ENCODE measurements around the gene IL12A. TPM values are rescaled to one million over a fixed set of nuclear protein-coding genes. Genes with fewer than 3 reads are reported as not detected.

IL12A gene
- total RNA-seq, 2 donors from 2014 or later = not detected

DNA sequence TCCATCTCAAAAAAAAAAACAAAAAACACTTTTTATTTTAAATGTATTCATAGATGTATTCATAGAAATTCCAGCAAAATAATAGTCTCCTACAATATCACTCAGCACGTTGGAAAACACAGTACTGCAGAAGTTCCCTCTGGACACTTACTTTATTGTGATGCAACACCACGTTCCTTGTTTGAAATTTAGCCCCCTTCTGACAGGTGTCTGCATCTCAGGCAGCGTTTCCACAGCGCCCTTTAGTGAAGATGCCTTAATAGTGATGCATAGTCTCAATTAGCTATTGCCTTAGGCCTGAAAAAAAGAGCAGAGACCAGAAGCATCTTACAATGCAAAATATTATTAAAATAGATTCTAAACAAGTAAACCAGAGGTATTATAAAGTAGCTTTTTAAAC lies 20.3 kb downstream of the IL12A start:
- no peaks in the 10 kb centered on the region for H3K36me3 Mint-ChIP-seq
- ATAC-seq = no peak
- H3K9me3 Mint-ChIP-seq = no peaks in the 10 kb centered on the region
- no peak for DNase-seq (ENCODE audit: low spot score in 2 of 2)
- H3K27ac Mint-ChIP-seq = no peak overlapping the region

DNA sequence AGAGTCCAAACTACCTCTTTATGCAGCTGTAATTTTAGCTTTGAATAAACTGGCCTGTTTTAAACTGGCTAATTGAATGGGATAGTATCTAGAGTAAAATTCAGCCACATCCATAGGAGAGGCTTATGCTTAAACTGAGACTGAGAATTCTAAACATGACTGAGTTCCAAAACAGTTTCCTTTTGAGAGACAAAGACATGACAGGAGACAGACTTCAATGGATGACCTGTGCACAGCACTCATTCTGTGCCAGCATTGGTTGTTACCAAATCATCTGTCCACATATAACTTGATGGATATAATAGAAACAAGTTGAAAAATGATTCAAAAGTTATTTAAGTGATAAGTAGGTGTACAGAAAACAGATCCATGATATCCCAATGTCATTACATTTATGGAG lies 20.9 kb downstream of the IL12A start:
- H3K36me3 Mint-ChIP-seq = no peaks in the 10 kb centered on the region
- no peak for ATAC-seq
- no peak for DNase-seq (ENCODE audit: low spot score in 2 of 2)
- H3K27ac Mint-ChIP-seq = no peak overlapping the region
- H3K9me3 Mint-ChIP-seq = no peaks in the 10 kb centered on the region

GRCh38 chr3:160010578-160010977 lies 21.9 kb downstream of the IL12A start:
- Mint-ChIP-seq H3K27ac (no peak overlapping the region), H3K9me3 (no peaks in the 10 kb centered on the region), H3K36me3 (no peaks in the 10 kb centered on the region)
- DNase-seq (ENCODE audit: low spot score in 2 of 2) (no peak), ATAC-seq (peak in 1 of 2 donors; percentile 48)

DNA sequence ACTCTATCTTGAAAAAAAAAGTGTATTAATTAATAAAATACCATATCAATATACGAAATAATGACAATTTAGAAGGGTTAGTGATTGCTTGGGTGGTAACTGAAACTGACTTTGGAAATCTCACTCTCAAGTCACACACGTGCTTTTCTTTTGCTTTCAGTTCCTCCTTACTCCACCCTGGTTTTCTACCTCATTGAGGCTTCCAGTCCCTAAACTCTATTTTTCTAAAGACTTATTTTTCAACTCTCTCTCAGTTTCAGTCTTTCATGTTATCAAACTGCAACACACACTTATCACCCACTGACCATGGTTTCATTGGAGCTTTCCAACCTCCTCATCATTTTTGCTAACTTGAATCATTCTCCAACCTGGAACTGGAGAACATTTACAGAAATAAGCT lies 23.5 kb downstream of the IL12A start:
- H3K36me3 Mint-ChIP-seq = no peaks in the 10 kb centered on the region
- ATAC-seq = peak in 1 of 2 donors; percentile 66
- DNase-seq (ENCODE audit: low spot score in 2 of 2) = no peak
- H3K27ac Mint-ChIP-seq = no peak overlapping the region
- no peaks in the 10 kb centered on the region for H3K9me3 Mint-ChIP-seq

GRCh38 chr3:160016972-160017371 lies 28.3 kb downstream of the IL12A start:
- no peak for ATAC-seq
- no peak for DNase-seq (ENCODE audit: low spot score in 2 of 2)
- H3K36me3 Mint-ChIP-seq = no peaks in the 10 kb centered on the region
- no peak overlapping the region for H3K27ac Mint-ChIP-seq
- H3K9me3 Mint-ChIP-seq = no peaks in the 10 kb centered on the region

- DNase-seq (ENCODE audit: low spot score in 2 of 2) = no peak
- Mint-ChIP-seq H3K36me3 (no peaks in the 10 kb centered on the region), H3K27ac (no peak overlapping the region), H3K9me3 (no peaks in the 10 kb centered on the region)
- no peak for ATAC-seq
Measured at GRCh38 chr3:160018959-160019358, 30.3 kb downstream of the IL12A start.

- DNase-seq (ENCODE audit: low spot score in 2 of 2) = no peak
- Mint-ChIP-seq H3K36me3 (no peaks in the 10 kb centered on the region), H3K27ac (no peak overlapping the region), H3K9me3 (no peaks in the 10 kb centered on the region)
- no peak for ATAC-seq
Measured at GRCh38 chr3:160020057-160020711, 31.5 kb downstream of the IL12A start.

DNA sequence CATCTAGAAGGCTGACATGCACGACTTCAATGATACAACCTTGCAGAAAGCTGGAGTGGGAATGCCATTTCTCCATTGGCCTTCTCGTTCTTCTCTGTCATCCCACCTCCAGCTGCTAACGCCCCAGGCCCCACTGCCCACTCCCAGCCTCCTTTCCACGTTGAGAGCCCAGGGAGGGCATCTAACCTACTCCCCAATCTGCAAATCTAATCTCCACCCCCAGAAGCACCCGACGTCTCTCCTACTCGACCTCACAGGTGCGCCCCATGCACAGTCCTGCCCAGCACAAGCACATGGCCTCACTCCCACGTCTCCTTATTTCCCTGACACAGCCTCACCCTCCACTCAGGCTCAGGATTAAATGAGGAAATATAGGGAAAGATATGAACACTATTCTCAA lies 33.4 kb downstream of the IL12A start:
- DNase-seq (ENCODE audit: low spot score in 2 of 2) = no peak
- Mint-ChIP-seq H3K36me3 (no peaks in the 10 kb centered on the region), H3K9me3 (no peaks in the 10 kb centered on the region), H3K27ac (peak overlapping the region in 1 of 2 donors; percentile 8)
- ATAC-seq = no peak

GRCh38 chr3:160023476-160023875 lies 34.8 kb downstream of the IL12A start:
- H3K27ac Mint-ChIP-seq = no peak overlapping the region
- ATAC-seq (no peak), DNase-seq (ENCODE audit: low spot score in 2 of 2) (no peak)
- no peaks in the 10 kb centered on the region for H3K9me3 Mint-ChIP-seq
- H3K36me3 Mint-ChIP-seq = no peaks in the 10 kb centered on the region

DNA sequence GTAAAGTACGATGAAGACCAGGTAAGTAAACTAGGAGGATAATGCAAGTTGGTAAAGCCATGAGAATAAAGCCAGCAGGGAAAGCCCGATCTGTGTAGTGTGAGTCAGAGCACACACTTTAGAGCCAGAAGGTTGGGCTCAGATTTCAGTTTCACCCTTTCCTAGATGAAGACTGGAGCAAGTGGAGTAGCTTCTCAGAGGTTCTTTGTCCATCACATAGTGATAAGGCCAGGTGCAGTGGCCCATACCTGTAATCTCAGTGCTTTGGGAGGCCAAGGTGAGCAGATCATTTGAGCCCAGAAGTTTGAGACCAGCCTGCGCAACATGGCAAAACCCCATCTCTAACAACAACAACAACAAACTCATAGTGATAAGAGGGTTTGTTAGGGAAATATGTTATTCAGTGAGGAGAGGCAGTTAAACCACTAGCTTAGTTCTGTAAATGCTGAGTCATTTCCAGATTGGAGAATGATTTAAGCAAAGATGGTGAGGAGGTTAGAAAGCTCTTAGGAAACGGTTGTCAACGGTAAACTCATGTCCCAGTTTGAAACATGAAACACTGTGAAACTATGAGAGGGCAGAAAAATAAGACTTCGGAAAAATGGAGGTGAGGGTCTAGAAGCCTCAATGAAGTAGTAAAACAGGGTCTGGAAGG lies 39.0 kb downstream of the IL12A start:
- peak overlapping the region; percentile 81 to 84 for H3K27ac Mint-ChIP-seq
- peak; percentile 83 to 91 for ATAC-seq
- DNase-seq (ENCODE audit: low spot score in 2 of 2) = peak in 1 of 2 donors; percentile 36

GRCh38 chr3:160035757-160036156 lies 47.1 kb downstream of the IL12A start:
- DNase-seq (ENCODE audit: low spot score in 2 of 2) (no peak), ATAC-seq (no peak)
- Mint-ChIP-seq H3K27ac (no peak overlapping the region), H3K36me3 (no peaks in the 10 kb centered on the region), H3K9me3 (no peaks in the 10 kb centered on the region)

More for the DNA sequence above, 39.0 kb downstream of the IL12A start:
- Mint-ChIP-seq H3K36me3 (no peaks in the 10 kb centered on the region), H3K9me3 (no peaks in the 10 kb centered on the region)

GRCh38 chr3:160038862-160039562 lies 50.4 kb downstream of the IL12A start:
- H3K9me3 Mint-ChIP-seq = peaks cover 12 to 15% of the 10 kb centered on the region in 2 donors
- H3K27ac Mint-ChIP-seq = no peak overlapping the region
- DNase-seq (ENCODE audit: low spot score in 2 of 2) (no peak), ATAC-seq (peak in 1 of 2 donors; percentile 54)
- H3K36me3 Mint-ChIP-seq = peaks cover 13 to 18% of the 10 kb centered on the region in 2 donors

DNA sequence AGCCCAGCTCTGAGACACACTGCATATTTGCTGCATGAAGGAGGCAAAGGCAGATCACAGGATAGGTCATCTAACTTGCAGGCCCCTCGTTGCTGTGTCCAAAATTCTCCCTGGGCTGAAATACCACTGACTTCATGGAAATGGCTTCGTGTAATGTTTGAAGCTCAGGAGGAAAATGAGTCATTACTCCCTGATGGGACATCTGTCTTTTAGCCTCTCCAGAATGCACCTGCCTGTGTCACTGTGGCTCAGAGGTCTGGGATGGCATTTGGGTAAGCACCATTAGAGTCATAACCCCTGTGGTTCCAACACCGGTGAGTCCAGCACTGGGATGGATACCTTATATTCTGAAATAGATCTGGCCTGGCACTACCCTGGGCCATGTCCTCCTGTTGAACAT lies 51.5 kb downstream of the IL12A start:
- Mint-ChIP-seq H3K27ac (no peak overlapping the region), H3K36me3 (peaks cover 13 to 18% of the 10 kb centered on the region in 2 donors), H3K9me3 (peaks cover 12 to 15% of the 10 kb centered on the region in 2 donors)
- no peak for DNase-seq (ENCODE audit: low spot score in 2 of 2)
- no peak for ATAC-seq

DNA sequence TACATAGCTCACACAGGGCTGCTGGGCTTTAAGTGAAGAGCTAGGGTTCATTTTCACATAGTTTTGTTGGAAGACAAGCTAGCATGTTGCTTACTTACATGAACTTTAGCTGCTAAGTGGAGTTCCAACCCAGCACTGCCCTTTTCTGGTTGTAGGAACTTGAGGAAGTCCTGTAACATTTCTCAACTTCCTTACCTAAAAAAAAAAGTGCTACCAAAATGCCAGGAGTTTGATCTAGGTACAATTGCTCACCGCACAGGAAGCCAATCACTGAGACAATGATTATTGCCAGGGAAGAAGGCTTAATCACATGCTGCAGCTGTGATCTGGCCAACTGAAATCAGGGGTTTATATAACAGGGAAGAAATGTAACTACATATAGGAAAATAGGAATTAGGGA lies 52.8 kb downstream of the IL12A start:
- H3K27ac Mint-ChIP-seq = no peak overlapping the region
- ATAC-seq = no peak
- H3K36me3 Mint-ChIP-seq = peaks cover 13 to 18% of the 10 kb centered on the region in 2 donors
- peaks cover 12 to 15% of the 10 kb centered on the region in 2 donors for H3K9me3 Mint-ChIP-seq
- DNase-seq (ENCODE audit: low spot score in 2 of 2) = no peak

DNA sequence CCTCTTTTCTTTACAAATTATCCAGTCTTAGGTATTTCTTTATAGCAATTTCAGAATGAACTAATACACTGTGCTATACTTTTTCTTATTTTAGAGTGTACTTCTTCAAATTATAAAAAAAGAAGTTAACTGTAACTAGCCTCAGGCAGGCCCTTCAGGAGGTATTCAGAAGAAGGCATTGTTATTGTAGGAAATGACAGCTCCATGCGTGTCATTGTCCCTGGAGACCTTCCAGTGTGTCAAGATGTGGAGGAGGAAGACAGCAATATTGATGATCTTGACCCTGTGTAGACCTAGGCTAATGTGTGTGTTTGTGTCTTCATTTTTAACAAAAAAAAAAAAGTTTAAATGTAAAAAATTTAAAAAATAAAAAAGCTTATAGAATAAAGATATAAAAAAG lies 55.5 kb downstream of the IL12A start:
- Mint-ChIP-seq H3K36me3 (peaks cover 13 to 18% of the 10 kb centered on the region in 2 donors), H3K27ac (no peak overlapping the region), H3K9me3 (peaks cover 12 to 15% of the 10 kb centered on the region in 2 donors)
- DNase-seq (ENCODE audit: low spot score in 2 of 2) = no peak
- ATAC-seq = no peak
